HCT116 (cell line): ENCODE measurements around the gene PACRG. TPM values are rescaled to one million over a fixed set of nuclear protein-coding genes. Genes with fewer than 3 reads are reported as not detected.

Experiments
- ATAC-seq: fragments of 200-7000 bp; cut with Tn5 transposase; 2 replicates; pipeline ENCODE4 v1.9.1; 2020; ENCODE audit warnings: mild to moderate bottlenecking, moderate library complexity
- BruUV-seq: library from RNA; stranded (reverse); fragments of 400-500 nt; replicated peaks from 2 replicates; lab custom pipeline; 2021; lab: Mats Ljungman, UMichigan
- CTCF ChIA-PET: fragments of 300-600 bp; sonication (Branson Sonifier 250); formaldehyde crosslinking; loops from one replicate; lab custom pipeline; 2021; ENCODE audit warnings: antibody characterized with exemption; lab: Charles Lee
- POLR2A ChIA-PET: fragments of 300-600, 350-600 bp; sonication (Branson Sonifier 250); formaldehyde crosslinking; loops from one replicate; lab custom pipeline; 2021; ENCODE audit warnings: antibody characterized with exemption; lab: Charles Lee
- RAD21 ChIA-PET, 2 experiments: fragments of 300-600 bp; sonication (Branson Sonifier 250); formaldehyde crosslinking; loops; one replicate each; lab custom pipeline; 2023; ENCODE audit warnings: low total read pairs in 2 of 2; ENCODE audit not compliant: uncharacterized antibody in 2 of 2, unreplicated experiment in 2 of 2, low non-redundant PET in 1 of 2; lab: Charles Lee
- DNase-seq: peaks from one replicate; pipeline ENCODE4 v3.0.0-alpha.2; 2010; ENCODE audit warnings: low read depth, low spot score
- H2AFZ ChIP-seq: fragments of 200-600 bp; shearing (Covaris generic), sonication (generic); 2 replicates; pipeline ENCODE4 v1.6.1; 2017; ENCODE audit warnings: low read depth, mixed run types, mixed read lengths, antibody characterized with exemption, low read length; ENCODE audit not compliant: poor library complexity, severe bottlenecking
- H3K27ac ChIP-seq: 2 replicates; pipeline ENCODE4 v1.5.1; 2012; ENCODE audit warnings: low read depth, low read length
- H3K27me3 ChIP-seq: fragments of 200-600 bp; sonication (generic); 2 replicates; pipeline ENCODE4 v1.6.1; 2016; ENCODE audit warnings: mixed run types, low read length, mixed read lengths; ENCODE audit not compliant: insufficient read depth
- H3K36me3 ChIP-seq, 2 experiments: fragments of 200-500 bp in 1 of 2; fragments of 200-600 bp in 1 of 2; sonication (Bioruptor generic) in 1 of 2; sonication (generic) in 1 of 2; 2 replicates each; pipeline versions ENCODE4 v1.5.1 to v1.6.1; 2014 to 2016; ENCODE audit warnings: low read length in 2 of 2, inconsistent platforms in 1 of 2, mixed read lengths in 1 of 2, mixed run types in 1 of 2; ENCODE audit not compliant: insufficient read depth in 2 of 2, control insufficient read depth in 1 of 2
- H3K4me1 ChIP-seq, 2 experiments: fragments of 200-600 bp in 1 of 2; sonication (generic) in 1 of 2; 2 replicates each; pipeline versions ENCODE4 v1.5.1 to v1.6.1; 2012 to 2017; ENCODE audit warnings: low read length in 2 of 2, inconsistent platforms in 1 of 2, mild to moderate bottlenecking in 1 of 2, mixed read lengths in 1 of 2, mixed run types in 1 of 2, moderate library complexity in 1 of 2; ENCODE audit not compliant: insufficient read depth in 2 of 2, control insufficient read depth in 1 of 2
- H3K4me2 ChIP-seq: fragments of 200-600 bp; sonication (generic); 2 replicates; pipeline ENCODE4 v1.6.1; 2017; ENCODE audit warnings: mixed run types, low read length, mixed read lengths
- H3K4me3 ChIP-seq, 2 experiments: fragments of 200-600 bp in 1 of 2; sonication (generic) in 1 of 2; replicated peaks in 1 of 2; 2 replicates each; pipeline ENCODE4 v1.5.1; 2011 to 2016; ENCODE audit warnings: low read length in 2 of 2, control low read depth in 1 of 2, low read depth in 1 of 2, mild to moderate bottlenecking in 1 of 2, mixed read lengths in 1 of 2, mixed run types in 1 of 2
- H3K79me2 ChIP-seq: fragments of 200-600 bp; sonication (generic); 2 replicates; pipeline ENCODE4 v1.6.1; 2017; ENCODE audit warnings: mild to moderate bottlenecking, mixed run types, low read length, moderate library complexity, mixed read lengths; ENCODE audit not compliant: insufficient read depth
- H3K9ac ChIP-seq: fragments of 200-600 bp; sonication (generic); 2 replicates; pipeline ENCODE4 v1.6.1; 2016; ENCODE audit warnings: low read length, mixed read lengths
- H3K9me2 ChIP-seq: fragments of 200-600 bp; sonication (generic), shearing (Covaris generic); 2 replicates; pipeline ENCODE4 v1.6.1; 2017; ENCODE audit warnings: mixed run types, mild to moderate bottlenecking, moderate library complexity; ENCODE audit not compliant: insufficient read depth
- H3K9me3 ChIP-seq, 2 experiments: fragments of 200-500 bp in 1 of 2; fragments of 200-600 bp in 1 of 2; sonication (Bioruptor generic) in 1 of 2; sonication (generic) in 1 of 2; 2 replicates each; pipeline ENCODE4 v1.6.1; 2014 to 2017; ENCODE audit warnings: low read length in 2 of 2, mixed read lengths in 2 of 2, inconsistent platforms in 1 of 2, low read depth in 1 of 2, mild to moderate bottlenecking in 1 of 2, mixed run types in 1 of 2, moderate library complexity in 1 of 2; ENCODE audit not compliant: control insufficient read depth in 1 of 2, insufficient read depth in 1 of 2
- H4K20me1 ChIP-seq: fragments of 200-600 bp; sonication (generic), shearing (Covaris generic); 2 replicates; pipeline ENCODE4 v1.6.1; 2017; ENCODE audit warnings: mixed run types, mild to moderate bottlenecking, moderate library complexity; ENCODE audit not compliant: insufficient read depth
- CTCF ChIP-seq, 3 experiments: fragments of 200-600 bp in 1 of 3; sonication (generic) in 1 of 3; IDR thresholded peaks in 2 of 3; conservative IDR thresholded peaks in 1 of 3; 2 replicates each; pipeline ENCODE4 v1.5.1; 2012 to 2017; ENCODE audit warnings: low read depth in 2 of 3, low read length in 2 of 3, antibody characterized with exemption in 1 of 3, borderline replicate concordance in 1 of 3, control low read depth in 1 of 3, mild to moderate bottlenecking in 1 of 3, mixed read lengths in 1 of 3, mixed run types in 1 of 3, moderate library complexity in 1 of 3; ENCODE audit not compliant: insufficient read depth in 1 of 3
- EGR1 ChIP-seq: IDR thresholded peaks from 2 replicates; pipeline ENCODE4 v1.6.1; 2012; ENCODE audit warnings: low read depth
- ELF1 ChIP-seq: IDR thresholded peaks from 2 replicates; pipeline ENCODE4 v1.6.1; 2012; ENCODE audit warnings: low read depth, borderline replicate concordance
- EZH2 ChIP-seq: fragments of 200-600 bp; sonication (generic); IDR thresholded peaks from 2 replicates; pipeline ENCODE4 v1.6.1; 2017; ENCODE audit warnings: antibody characterized with exemption, mixed run types
- FOSL1 ChIP-seq: IDR thresholded peaks from 2 replicates; pipeline ENCODE4 v1.6.1; 2012; ENCODE audit warnings: low read depth
- JUND ChIP-seq: IDR thresholded peaks from 2 replicates; pipeline ENCODE4 v1.6.1; 2012
- POLR2A ChIP-seq: IDR thresholded peaks from 2 replicates; pipeline ENCODE4 v1.7.0; 2011; ENCODE audit warnings: borderline replicate concordance; ENCODE audit not compliant: insufficient read depth, insufficient read length; ENCODE audit errors: extremely low read depth
- POLR2AphosphoS5 ChIP-seq: IDR thresholded peaks from 2 replicates; pipeline ENCODE4 v1.6.1; 2011; ENCODE audit warnings: mild to moderate bottlenecking, low read depth, low read length, moderate library complexity
- SP1 ChIP-seq: IDR thresholded peaks from 2 replicates; pipeline ENCODE4 v1.6.1; 2012; ENCODE audit warnings: low read depth
- SRF ChIP-seq: IDR thresholded peaks from 2 replicates; pipeline ENCODE4 v1.6.1; 2012; ENCODE audit warnings: low read depth
- YY1 ChIP-seq: IDR thresholded peaks from 2 replicates; pipeline ENCODE4 v1.6.1; 2011; ENCODE audit warnings: low read length, low read depth, moderate library complexity, mild to moderate bottlenecking; ENCODE audit not compliant: insufficient replicate concordance; ENCODE audit errors: extremely low read depth
- ZNF274 ChIP-seq: fragments of 200-500 bp; sonication (Bioruptor generic); IDR thresholded peaks from 2 replicates; pipeline ENCODE4 v1.6.1; 2014; ENCODE audit warnings: mild to moderate bottlenecking, low read depth, low read length, inconsistent platforms
- intact Hi-C: fragments of 100-400 bp; cut with micrococcal nuclease; formaldehyde crosslinking; loops from 2 replicates; pipeline ENCODE4 v1.10.0; 2022
- total RNA-seq: library from RNA; stranded (reverse); gene quantifications from one replicate; pipeline ENCODE4 v1.2.1, GENCODE V29; 2021; ENCODE audit not compliant: unreplicated experiment
- TF ChIP-seq, protein P1 (sequence below): IDR thresholded peaks from 2 replicates; pipeline ENCODE4 v1.6.1; 2012
- TF ChIP-seq, protein P2 (sequence below): IDR thresholded peaks from 2 replicates; pipeline ENCODE4 v1.6.1; 2012

Gene PACRG
- total RNA-seq, 1 experiment from 2014 or later = 0.71 TPM

DNA sequence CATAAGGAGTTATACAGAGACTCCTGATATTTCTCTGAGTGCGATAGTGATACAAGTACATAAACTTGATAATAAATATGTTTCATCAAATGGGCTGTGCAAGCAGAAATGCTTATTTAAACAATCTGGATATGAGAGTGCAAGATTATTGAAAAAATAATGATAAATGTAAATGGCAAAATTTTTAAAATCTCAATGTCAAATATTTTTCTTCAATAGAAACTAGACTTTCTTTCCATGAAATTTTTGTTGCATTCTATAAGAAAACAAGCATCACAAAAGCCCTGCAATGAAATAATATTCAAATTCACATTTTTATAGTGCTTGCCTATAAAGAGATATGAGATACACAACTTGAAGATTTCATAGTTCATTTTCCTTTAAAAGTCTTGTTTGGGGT, 2.7 kb downstream of the PACRG start:
- DNase-seq (no peak), ATAC-seq (no peak)
- H3K9me2 ChIP-seq = no peaks in the 10 kb centered on the region
- no TSS peak for BruUV-seq
- no peaks in the 10 kb centered on the region for H3K36me3 ChIP-seq
- H3K4me2 ChIP-seq = no peak overlapping the region
- no peak overlapping the region for H3K4me3 ChIP-seq
- ChIA-PET CTCF (no interaction called here), RAD21 (no interaction called here), POLR2A (no interaction called here)
- no peaks in the 10 kb centered on the region; a peak in 1 of 4 replicates for H3K9me3 ChIP-seq
- no peaks in the 10 kb centered on the region for H4K20me1 ChIP-seq
- TF ChIP-seq JUND = no peak
- TF ChIP-seq EGR1 = no peak
- TF ChIP-seq POLR2A = no peak
- no peak for TF ChIP-seq CTCF (IDR thresholded peaks at IDR 0.05 in 2 of 3, conservative IDR thresholded peaks at IDR 0.05 in 1 of 3; ENCODE audit: borderline replicate concordance in 1 of 3, insufficient read depth in 1 of 3, low read depth in 2 of 3, low read length in 2 of 3)
- TF ChIP-seq ELF1 = no peak
- no peak for TF ChIP-seq EZH2
- TF ChIP-seq, protein P1, sequence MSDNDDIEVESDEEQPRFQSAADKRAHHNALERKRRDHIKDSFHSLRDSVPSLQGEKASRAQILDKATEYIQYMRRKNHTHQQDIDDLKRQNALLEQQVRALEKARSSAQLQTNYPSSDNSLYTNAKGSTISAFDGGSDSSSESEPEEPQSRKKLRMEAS = no peak
- TF ChIP-seq ZNF274 = no peak
- TF ChIP-seq, protein P2, sequence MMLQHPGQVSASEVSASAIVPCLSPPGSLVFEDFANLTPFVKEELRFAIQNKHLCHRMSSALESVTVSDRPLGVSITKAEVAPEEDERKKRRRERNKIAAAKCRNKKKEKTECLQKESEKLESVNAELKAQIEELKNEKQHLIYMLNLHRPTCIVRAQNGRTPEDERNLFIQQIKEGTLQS = no peak
- no peak for TF ChIP-seq SP1
- no peak for TF ChIP-seq YY1
- TF ChIP-seq POLR2AphosphoS5 = no peak
- no peak for TF ChIP-seq FOSL1
- no peak for TF ChIP-seq SRF
- H3K27ac ChIP-seq = no peak overlapping the region
- H3K9ac ChIP-seq = no peak overlapping the region
- peaks cover 0 to 9% of the 10 kb centered on the region in 2 experiments; a peak in 1 of 4 replicates for H3K4me1 ChIP-seq
- H3K79me2 ChIP-seq = no peaks in the 10 kb centered on the region
- no peak overlapping the region for H2AFZ ChIP-seq
- intact Hi-C loops = no loop called here
- no peaks in the 10 kb centered on the region for H3K27me3 ChIP-seq
